Erythroblast (primary cell): ENCODE results near the gene PDLIM5.

ENCODE experiments used
- GATA1 ChIP-seq: IDR thresholded peaks from 2 replicates; pipeline ENCODE4 v1.6.1; 2011; ENCODE audit warnings: low read depth, mild to moderate bottlenecking, control low read depth, low read length, moderate library complexity
- POLR2A ChIP-seq: IDR thresholded peaks from 2 replicates; pipeline ENCODE4 v1.6.1; 2011; ENCODE audit warnings: mild to moderate bottlenecking, low read length

- no peak for TF ChIP-seq POLR2A
- TF ChIP-seq GATA1, result no peak
These were observed 100.2 kb downstream of the PDLIM5 start for GRCh38 chr4:94551643-94552564.
